ENCODE measurements around the gene MCHR1.
A peak's percentile ranks its signal among the peaks of the same experiment; 100 is the strongest.

The MCHR1 gene

DNA sequence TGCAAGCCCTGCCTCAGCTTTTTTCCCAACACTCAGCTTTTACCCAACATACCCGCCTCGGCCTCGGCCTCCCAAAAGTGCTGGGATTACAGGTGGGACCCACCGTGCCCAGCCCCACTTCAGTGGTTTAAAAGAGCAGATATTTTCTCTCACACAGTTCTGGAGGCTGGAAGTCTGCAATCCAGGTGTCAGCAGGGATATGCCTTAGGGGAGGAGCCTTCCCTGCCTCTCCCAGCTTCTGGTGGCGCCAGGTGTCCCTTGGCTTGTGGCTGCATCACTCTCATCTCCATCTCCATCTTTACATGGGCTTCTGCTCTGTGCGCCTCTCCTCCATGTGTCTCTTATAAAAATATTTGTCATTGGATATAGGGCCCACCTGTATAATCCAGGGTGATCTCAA is 50.0 kb downstream of the MCHR1 start:
- WGBS (ENCODE audit: extremely low coverage, insufficient coverage, insufficient read length): no CpG with 5 or more reads among the region's 6 CpGs

More for the DNA sequence above, 50.0 kb downstream of the MCHR1 start:
- Histone ChIP-seq H3K18ac (ENCODE audit: low read length) (peak overlapping the region; percentile 85), H3K9me3 (ENCODE audit: insufficient read depth, low read depth, low read length) (no peaks in the 10 kb centered on the region), H4K8ac (ENCODE audit: low read depth, low read length) (peak overlapping the region; percentile 70), H2AK5ac (ENCODE audit: low read length) (peak overlapping the region; percentile 95), H3K36me3 (ENCODE audit: control insufficient read depth in 1 of 2, insufficient read depth in 2 of 2, low read length in 2 of 2) (no peaks in the 10 kb centered on the region), H3K4me2 (ENCODE audit: low read length) (no peak overlapping the region), H2BK120ac (ENCODE audit: insufficient read depth, low read length, poor library complexity) (peak overlapping the region; percentile 99), H3K79me1 (ENCODE audit: low read length) (peaks cover 65% of the 10 kb centered on the region), H4K12ac (ENCODE audit: low read depth, low read length) (peak overlapping the region; percentile 72), H3K4me3 (ENCODE audit: low read depth, low read length) (no peak overlapping the region), H2BK5ac (ENCODE audit: low read depth, low read length, poor library complexity) (peak overlapping the region; percentile 96), H3K23ac (ENCODE audit: low read length) (no peak overlapping the region), H3K14ac (ENCODE audit: low read length) (peak overlapping the region; percentile 93), H3K27ac (ENCODE audit: low read depth, low read length) (peak overlapping the region; percentile 100), H3K9ac (ENCODE audit: low read length) (no peak overlapping the region), H3K79me2 (ENCODE audit: control insufficient read depth, insufficient read depth, low read length, poor library complexity) (peaks cover 5% of the 10 kb centered on the region), H3K4me1 (ENCODE audit: control insufficient read depth in 1 of 2, insufficient read depth in 2 of 2, low read length in 2 of 2) (peaks cover 25 to 31% of the 10 kb centered on the region in 2 experiments), H2AFZ (ENCODE audit: insufficient read depth, low read length, poor library complexity) (peak overlapping the region; percentile 12), H2BK12ac (ENCODE audit: low read length) (peak overlapping the region; percentile 96), H4K91ac (ENCODE audit: low read depth, low read length) (peak overlapping the region; percentile 97), H3K27me3 (ENCODE audit: insufficient read depth, low read length) (no peaks in the 10 kb centered on the region), H3K4ac (ENCODE audit: low read depth, low read length) (peak overlapping the region; percentile 88)
- DNase-seq: peak in 1 of 2 donors; percentile 50
